Stimulated activated CD4-positive, alpha-beta T cell treated with anti-CD3 and anti-CD28 coated beads, Interleukin-1b, Interleukin-23, amount 100 ng/mL, for 1 hour (primary cell): Measurements from ENCODE around the gene PLXNB2.

ENCODE experiments used
- DNase-seq, 2 donors: peaks; one replicate each; pipeline ENCODE4 v3.0.0-alpha.2; 2020; ENCODE audit warnings: low read depth in 2 of 2

PLXNB2 gene

GRCh38 chr22:50250555-50251476 is 56.6 kb downstream of the PLXNB2 start, which contains the start of gene HDAC10:
Gene HDAC10 (minus strand): TSS chr22:50251265. CDS start chr22:50251032, 233 bp downstream.
- DNase-seq = peak; percentile 50 to 58

GRCh38 chr22:50250249-50250554 is 57.2 kb downstream of the PLXNB2 start:
- DNase-seq = no peak

- DNase-seq = no peak
These were observed 57.9 kb downstream of the PLXNB2 start for GRCh38 chr22:50249341-50250248.

GRCh38 chr22:50248196-50249081 is 59.0 kb downstream of the PLXNB2 start:
- no peak for DNase-seq

GRCh38 chr22:50247748-50248147 is 59.7 kb downstream of the PLXNB2 start:
- no peak for DNase-seq

- no peak for DNase-seq
These were observed 60.9 kb downstream of the PLXNB2 start for GRCh38 chr22:50246242-50247175.

- peak in 1 of 2 donors; percentile 29 for DNase-seq
These were observed 62.0 kb downstream of the PLXNB2 start for GRCh38 chr22:50245214-50246072.

GRCh38 chr22:50244420-50245213 is 62.8 kb downstream of the PLXNB2 start, which contains the start of gene TUBGCP6:
Gene TUBGCP6 (minus strand): TSS chr22:50245023. CDS start chr22:50244459, 564 bp downstream.
- peak; percentile 61 to 87 for DNase-seq

- no peak for DNase-seq
These were observed 63.6 kb downstream of the PLXNB2 start for GRCh38 chr22:50243685-50244419.

- no peak for DNase-seq
These were observed 65.0 kb downstream of the PLXNB2 start for GRCh38 chr22:50242406-50242949.

- DNase-seq = no peak
These were observed 68.7 kb downstream of the PLXNB2 start for GRCh38 chr22:50238755-50239154.

- DNase-seq = no peak
These were observed 70.6 kb downstream of the PLXNB2 start for GRCh38 chr22:50236731-50237409.

- DNase-seq = no peak
These were observed 74.2 kb downstream of the PLXNB2 start for GRCh38 chr22:50233223-50233622.

GRCh38 chr22:50232481-50233151 is 74.8 kb downstream of the PLXNB2 start:
- no peak for DNase-seq

GRCh38 chr22:50229370-50229769 is 78.1 kb downstream of the PLXNB2 start:
- no peak for DNase-seq

- DNase-seq = no peak
These were observed 79.1 kb downstream of the PLXNB2 start for GRCh38 chr22:50228366-50228765.
